ENCODE data around the gene EVI5.
"Not testable (repeated sequence)": the region's sequence is repeated elsewhere in the genome, so short reads cannot be mapped to it uniquely, and the experiment has no call there.

Gene EVI5

DNA sequence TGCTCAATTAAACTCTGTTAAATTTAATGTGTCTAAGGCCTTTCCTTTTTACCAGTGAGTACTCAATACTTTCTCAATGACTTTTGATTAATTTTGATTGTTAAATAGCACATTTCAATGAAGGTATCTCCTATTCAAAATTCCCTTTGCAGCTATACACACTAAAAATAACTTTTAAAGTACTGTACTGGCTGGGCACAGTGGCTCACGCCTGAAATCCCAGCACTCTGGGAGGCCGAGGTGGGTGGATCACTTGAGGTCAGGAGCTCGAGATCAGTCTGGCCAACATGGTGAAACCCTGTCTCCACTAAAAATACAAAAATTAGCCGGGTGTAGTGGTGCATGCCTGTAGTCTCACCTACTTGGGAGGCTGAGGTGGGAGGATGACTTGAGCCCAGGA is 38.7 kb downstream of the EVI5 start:
- not testable (repeated sequence) for DNase-seq

DNA sequence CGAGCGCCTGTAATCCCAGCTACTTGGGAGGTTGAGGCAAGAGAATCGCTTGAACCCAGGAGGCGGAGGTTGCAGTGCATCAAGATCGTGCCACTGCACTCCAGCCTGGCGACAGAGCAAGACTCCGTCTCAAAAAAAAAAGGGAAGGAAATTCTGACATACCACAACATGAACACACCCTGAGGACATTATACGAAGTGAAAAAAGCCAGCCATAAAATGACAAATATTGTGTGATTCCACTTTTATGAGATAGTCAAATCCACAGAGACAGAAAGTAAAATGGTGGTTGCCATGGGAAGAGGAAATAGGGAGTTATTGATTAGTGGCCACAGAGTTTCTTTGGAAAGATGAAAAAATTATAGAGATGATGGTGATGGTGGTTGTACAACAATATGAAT is 41.7 kb downstream of the EVI5 start:
- DNase-seq, result no peak

DNA sequence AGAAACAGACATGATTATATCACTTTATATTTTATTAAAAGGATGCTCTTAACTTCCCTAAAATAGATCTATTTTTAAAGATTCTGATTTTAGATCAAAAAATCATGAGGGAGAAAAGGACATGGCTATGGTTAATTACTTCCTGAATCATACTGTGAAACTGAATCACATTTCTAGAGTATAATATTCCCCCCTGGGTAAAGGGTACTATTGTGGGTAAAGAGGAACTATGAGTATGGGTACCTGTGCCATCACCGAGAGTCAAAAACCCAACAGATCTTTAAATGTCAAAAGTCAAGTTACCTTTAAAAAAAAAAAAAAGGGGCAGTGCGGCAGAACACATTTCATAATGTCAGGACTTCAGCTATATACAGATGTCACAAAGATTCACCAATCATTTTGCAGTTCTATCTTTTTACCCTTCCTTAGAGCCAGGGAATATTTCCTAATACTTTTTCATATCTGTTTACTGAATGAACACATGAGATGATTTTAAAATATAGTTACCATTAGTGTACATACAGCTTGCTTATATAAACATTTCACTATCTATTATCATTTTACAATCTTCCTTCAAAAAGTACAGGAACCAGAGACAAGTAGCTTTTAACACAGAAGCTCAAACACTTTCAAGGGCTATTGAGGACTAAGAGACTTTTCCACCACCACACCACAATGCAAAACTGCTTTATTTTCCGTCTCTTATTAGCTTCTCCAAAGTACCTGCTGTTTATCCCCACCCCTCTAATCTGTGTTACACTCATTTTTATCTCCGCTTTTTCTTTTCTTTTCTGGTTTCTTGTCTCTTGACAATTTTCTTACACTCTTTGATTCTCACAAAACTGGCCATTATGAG is 45.0 kb downstream of the EVI5 start:
- DNase-seq, result no peak

DNA sequence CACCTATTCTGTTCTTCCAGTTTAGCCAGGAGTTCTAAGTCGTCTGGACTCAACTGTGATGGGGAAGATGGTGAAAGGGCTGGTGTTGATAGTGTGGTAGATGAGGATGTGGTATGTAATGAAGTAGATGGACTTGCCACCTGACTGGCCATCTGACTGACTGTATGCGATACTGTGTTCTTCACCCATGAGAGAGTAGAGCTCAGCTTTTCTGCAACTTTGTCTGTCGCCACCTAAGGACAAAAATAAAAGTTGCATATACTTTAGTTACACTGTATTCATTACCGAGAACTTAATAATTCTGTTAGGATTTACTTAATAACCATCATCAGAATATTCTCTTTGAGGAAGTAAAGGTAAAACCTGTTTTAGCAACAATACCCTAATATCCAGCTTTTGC is 48.5 kb downstream of the EVI5 start:
- DNase-seq, result no peak

DNA sequence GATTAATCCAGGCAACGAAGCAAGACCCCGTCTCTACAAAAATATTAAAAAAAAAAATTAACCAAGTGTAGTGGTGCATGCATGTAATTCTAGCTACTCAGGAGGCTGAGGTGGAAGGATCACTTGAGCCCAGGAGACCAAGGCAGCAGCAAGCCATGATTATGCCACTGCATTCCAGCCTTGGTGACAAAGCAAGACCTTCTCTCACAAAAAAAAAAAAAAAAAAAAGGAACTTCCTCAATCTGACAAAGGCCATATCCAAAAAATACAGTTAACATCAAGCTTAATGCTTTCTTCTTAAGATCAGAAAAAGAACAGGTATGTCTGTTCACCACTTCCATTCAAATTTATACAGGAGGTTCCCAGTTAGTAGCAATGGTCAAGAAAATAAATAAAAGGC is 54.4 kb downstream of the EVI5 start:
- no peak for DNase-seq

DNA sequence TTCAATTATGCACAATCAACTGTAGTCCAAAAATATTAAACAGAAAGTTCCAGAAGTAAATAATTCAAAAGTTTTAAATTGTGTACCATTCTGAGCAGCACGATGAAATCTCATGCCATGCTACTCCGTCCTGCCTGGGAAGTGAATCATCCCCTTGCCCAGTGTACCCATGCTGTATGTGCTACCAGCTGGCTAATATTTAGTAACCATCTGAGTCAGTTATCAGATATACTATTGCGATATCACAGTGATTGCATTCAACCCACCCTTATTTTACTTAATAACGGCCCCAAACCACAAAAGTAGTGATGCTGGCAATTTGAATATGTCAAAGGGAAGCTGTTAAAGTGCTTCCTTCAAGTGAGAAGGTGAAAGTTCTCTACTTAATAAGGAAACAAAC is 56.2 kb downstream of the EVI5 start:
- no peak for DNase-seq

DNA sequence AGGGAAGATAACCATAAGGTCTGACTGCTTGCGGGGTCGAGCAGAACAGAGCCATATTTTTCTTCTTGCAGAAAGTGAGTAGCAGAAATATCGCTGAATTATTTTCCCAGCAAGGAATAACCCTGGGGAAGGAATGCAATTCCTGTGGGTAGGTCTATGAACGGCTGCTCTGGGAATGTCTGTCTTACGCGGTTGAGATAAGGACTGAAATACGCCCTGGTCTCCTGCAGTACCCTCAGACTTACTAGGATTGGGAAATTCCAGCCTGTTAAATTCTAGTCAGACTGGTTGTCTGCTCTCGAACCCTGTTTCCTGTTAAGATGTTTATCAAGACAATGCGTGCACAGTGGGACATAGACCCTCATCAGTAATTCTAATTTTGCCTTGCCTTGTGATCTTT is 61.2 kb downstream of the EVI5 start:
- not testable (repeated sequence) for DNase-seq

DNA sequence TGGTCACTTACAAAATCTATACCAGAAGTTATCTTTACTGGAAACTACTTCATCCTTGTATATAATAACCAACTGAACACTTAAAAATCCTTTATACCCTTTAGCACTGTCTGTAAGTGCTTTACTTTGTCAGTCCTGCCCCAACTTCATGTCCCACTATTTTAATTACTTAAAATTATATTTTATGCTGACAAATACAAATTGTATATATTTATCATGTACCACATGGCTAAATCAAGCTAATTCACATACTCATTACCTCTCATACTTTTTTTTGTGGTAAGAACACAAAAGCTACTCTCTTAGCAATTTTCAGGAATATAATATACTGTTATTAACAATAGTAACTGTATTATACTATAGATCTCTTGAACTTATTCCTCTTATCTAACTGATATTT is 63.0 kb downstream of the EVI5 start:
- no peak for DNase-seq

DNA sequence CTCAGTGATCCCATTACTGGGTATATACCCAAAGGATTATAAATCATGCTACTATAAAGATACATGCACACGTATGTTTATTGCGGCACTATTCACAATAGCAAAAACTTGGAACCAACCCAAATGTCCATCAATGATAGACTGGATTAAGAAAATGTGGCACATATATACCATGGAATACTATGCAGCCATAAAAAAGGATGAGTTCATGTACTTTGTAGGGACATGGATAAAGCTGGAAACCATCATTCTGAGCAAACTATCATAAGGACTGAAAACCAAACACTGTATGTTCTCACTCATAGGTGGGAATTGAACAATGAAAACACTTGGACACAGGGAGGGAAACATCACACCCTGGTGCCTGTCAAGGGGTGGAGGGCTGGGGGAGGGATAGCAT is 63.8 kb downstream of the EVI5 start:
- not testable (repeated sequence) for DNase-seq

DNA sequence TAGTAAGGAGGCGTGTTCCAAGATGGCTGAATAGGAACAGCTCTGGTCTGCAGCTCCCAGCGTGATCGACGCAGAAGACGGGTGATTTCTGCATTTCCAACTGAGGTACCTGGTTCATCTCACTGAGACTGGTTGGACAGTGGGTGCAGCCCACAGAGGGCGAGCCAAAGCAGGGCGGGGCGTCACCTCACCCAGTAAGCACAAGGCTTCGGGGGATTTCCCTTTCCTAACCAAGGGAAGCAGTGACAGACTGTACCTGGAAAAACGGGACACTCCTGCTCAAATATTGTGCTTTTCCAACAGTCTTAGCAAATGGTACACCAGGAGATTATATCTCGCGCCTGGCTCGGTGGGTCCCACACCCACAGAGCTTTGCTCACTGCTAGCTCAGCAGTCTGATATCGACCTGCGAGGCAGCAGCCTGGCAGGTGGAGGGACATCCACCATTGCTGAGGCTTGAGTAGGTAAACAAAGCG is 69.4 kb downstream of the EVI5 start:
- DNase-seq, result peak; percentile 51

DNA sequence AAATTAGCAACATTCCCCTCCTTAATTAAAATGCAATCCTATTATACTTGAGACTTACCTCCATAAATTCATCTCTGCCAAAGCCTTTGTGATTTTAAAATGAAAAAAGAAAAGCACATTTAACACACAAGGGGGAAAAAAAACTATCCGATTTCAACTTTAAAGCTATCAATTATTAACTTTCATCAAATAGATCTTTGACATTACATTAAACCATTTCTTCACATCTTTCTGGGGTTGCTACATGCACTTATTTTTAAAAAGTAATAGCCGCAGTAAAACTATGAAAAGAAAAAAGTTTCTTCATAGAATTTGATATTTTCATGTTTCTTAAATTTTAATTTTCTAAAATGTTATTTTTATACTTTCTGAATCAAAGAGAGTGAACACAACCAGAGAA is 71.0 kb downstream of the EVI5 start:
- DNase-seq, result no peak

DNA sequence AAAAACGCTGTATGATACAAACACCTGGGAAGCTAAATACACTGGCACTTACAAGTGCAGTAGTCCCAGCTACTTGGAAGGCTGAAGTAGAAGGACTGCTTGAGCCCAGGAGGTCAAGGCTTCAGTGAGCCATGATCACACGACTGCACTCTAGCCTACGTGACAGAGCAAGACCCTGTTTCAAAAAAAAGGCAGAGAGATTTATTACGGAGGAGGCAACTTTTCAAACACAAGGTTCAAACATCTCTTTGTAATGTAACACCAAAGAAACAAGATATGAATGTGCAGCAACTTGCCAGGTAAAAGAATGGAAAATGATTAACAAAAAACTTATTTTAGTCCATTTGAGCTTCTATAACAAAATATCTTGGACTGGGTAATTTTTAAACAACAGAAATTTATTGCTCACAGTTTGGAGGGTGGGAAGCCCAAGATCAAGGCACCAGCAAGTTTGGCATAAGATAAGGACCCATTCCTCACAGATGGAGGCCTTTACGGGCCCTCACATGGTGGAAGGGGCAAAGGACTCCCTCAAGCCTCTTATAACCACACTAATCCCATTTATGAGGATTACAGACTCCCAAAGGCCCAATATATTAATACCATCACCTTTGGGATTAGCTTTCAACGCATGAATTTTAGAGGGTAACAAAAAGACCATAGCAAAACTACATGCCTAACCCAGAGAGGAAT is 73.3 kb downstream of the EVI5 start:
- DNase-seq, result no peak

DNA sequence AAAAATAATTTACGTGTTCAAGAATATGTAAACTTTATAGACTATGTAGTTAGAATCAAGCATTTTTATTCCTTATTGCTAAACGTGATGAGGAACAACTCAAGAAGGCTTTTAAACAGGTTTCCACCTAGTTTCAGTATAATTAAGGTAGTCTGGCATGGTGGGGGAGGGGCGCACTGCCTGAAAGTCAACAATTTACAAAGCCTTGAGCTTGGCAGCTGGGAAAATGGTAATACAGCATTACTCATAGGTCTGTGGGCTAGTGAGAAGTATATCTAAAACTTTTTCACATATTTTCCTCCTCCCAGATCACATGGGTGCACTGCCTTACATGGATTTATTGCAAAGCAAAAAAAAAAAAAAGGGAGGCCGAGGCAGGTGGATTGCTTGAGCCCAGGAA is 75.2 kb downstream of the EVI5 start:
- peak; percentile 62 for DNase-seq

DNA sequence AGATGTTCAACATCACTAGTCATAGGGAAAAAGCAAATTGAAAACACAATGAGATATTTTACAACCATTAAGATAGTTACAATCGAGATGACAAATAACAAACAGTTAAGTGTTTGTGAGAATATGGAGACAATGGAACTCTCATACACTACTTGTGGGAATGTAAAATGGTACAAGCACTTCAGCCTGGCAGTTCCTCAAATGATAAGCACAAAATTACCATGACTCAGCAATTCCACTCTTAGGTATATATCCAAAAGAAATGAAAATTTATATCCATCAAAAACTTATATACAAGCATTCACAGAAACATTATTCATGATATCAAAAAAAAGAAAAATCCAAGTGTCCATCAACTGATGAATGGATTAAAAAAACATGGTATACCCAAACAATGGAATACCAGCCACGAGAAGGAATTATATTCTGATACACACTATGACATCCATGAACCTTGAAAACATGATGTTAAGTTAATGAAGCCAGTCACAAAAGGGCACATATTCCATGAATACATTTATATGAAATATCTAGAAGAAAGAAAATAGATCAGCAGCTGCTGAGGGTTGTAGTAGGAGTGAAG is 76.4 kb downstream of the EVI5 start:
- DNase-seq, result no peak

DNA sequence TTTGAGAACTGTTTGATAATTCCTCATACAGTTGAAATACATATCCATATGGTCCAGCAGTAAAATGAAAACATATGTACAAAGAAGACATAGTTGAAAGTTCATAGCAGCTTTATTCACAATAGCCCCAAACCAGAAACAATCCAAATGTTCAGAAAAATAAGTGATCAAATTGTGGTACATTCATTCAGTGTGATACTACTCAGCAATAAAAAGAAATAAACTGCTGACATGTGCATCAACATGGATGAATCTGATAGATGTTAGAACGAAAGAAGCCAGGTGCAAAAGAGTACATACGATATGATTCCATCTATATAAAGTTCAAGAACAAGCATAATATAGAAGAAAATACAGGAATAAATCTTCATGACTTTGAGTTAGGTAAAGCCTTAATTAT is 77.2 kb downstream of the EVI5 start:
- DNase-seq, result no peak

DNA sequence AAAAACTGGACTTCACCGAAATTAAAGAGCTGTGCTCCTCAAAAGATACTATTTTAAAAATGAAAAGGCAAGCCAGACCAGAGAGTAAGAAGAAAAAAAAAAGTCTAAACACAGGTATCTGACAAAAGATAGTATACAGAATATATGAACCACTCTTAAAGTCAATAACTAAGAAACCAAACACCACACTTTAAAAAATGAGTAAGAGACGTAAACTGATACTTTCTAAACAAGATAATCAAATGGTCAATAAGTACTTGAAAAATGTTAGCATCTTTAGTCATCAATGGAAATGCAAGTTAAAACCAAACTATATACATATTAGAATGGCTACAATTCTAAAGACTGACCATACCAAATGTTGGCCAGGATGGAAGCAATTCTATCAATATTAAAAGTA is 77.6 kb downstream of the EVI5 start:
- no peak for DNase-seq

DNA sequence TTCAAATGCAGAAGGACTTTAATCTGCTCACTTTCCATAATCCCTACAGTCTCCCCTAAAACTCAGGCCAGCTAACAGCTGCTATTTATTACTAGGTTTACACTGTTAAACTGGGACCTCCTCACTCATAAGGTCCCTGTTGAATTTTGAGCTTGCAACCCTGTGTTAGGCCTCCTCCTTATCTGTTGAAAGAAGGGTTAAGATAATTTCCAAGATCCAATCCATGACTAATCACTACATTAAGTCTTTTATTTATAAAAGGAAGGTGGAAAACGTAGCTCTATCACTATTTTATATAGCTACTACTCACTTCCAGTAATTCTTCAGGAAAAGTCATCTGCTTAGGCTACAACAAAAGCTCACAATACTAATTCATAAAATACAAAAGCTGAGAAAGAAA is 79.5 kb downstream of the EVI5 start:
- DNase-seq, result no peak

DNA sequence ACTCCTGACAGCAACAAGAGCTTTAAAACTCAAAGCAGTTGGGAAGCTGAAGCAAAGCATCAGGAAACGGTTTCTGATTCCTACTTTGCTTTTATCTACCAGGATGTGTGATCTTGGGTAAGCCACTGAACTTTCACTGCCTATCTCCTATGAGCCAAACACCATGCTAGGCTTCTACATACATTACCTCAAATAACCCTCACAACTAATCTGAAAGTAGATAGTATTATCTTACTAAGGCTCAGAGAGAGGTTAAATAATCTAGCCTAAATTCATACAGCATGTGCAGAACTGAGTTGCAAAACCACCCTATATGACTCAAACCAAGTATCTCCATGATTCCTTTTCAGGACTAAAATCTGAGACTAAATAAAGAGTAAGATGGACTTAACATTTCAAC is 83.8 kb downstream of the EVI5 start:
- no peak for DNase-seq

DNA sequence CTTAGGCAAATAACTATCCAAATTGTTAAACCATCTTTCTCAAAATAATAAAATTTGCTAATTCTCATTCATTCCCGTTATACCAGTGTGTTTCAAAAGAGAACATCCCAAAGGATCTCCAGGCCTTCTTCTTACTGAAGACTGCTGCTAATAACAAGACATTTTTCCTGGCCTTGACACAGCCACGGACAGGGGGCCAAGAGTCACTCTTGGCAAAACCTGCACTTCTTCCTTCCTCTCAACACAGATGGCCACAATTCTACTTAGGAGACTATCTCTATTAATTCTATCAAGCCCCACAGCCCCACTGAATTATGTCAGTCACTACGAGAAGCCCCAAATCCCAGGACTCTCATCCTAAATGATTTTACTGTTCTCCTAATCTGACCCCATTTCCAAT is 86.0 kb downstream of the EVI5 start:
- no peak for DNase-seq

DNA sequence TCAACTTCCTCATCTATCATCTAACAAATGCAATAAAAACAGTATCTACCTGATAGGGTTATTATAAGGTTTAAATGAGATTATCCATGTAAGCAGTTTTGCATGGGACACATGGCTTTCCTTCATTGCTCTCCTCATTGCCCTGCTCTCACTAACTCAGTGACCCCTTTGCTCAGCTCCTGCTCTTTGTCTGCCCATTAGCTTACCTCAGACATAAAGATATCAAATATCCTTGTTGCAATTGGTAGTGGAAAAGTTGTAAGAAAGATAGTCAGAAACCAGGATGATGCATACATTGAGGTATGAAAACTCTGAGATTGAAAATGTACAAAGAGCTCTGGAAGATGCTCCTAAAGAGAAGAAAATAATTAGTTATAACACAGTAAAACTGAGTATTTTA is 89.8 kb downstream of the EVI5 start:
- no peak for DNase-seq

DNA sequence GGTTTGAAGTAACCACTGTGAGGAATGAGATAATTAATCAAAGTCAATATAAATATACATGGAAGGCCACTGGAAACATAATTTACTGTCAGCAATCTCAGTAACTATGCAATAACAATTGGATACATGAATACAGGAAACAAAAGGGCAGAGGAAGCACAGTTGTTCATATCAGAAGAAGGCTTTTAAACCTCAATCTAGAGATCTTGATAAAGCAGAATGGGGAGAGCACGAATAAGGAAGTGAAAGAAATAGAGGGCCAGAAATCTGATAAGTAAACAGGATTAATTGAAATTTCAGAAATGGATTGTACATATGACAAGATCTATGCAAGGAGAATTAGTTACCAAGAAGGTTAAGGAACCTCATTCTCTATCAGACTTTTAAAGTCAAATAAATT is 93.0 kb downstream of the EVI5 start:
- no peak for DNase-seq

DNA sequence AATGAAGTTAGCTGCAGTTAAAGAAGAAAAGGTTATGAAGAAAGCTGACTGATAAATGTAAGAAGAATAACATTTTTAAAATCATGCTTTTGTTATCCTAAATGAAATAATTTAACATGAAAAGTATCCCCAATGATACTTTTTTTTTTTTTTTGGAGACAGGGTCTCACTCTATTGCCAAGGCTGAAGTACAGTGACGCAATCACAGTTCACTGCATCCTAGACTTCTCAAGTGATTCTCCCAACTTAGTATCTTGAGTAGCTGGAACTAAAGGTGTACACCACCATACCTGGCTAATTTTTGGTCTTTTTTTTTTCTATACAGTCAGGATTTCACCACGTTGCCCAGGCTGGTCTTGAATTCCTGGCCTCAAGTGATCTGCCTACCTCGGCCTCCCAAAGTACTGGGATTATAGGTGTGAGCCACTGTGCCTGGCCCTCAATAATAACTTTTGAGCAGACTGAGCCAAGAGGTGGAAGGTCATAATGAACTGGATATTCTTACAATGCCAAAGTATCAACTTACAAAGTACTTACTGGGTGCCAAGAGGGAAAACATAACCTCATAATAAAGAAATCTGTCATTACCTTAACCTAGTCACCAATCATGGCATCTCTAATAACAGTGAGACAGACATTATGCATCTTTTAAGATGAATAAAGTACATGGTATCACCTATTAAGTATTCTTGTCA is 94.5 kb downstream of the EVI5 start:
- DNase-seq, result no peak

DNA sequence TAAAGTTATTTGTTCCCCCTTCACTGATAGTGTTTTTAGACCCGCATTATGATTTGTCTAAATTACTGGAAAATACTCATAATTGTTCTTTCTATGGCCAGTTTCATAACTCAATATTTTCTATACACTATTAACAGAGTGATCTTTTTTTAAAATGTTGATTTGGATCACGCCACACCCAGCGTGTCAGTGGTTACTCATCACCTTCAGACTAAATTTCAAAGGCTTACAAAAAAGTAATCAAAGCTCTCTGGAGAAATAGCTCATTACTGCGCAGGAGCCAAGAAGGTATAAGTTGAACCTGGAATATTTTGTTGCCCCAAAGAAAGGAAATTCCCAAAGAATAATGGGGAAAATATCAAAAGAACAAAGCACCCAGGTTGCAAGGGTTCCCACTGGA is 104.9 kb downstream of the EVI5 start:
- no peak for DNase-seq

DNA sequence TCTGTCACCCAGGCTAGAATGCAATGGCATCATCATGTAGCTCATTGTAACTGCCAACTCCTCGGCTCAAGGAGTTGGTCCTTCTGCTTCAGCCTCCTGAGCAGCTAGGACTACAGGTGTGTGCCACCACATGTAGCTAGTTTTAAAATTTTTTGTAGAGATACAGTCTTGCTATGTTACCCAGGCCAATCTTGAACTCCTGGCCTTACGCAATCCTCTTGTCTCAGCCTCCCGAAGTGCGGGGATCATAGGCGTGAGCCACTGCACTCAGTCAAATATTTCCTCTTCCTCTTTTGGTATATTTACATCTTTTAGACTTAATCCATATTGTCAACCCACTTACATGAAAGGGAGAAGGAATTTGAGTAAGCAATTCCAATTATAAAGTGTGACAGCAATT is 121.1 kb downstream of the EVI5 start:
- no peak for DNase-seq

Measured in NCI-H774 (cell line).